ENCODE results near the gene OXCT2.

The OXCT2 gene

GRCh38 chr1:39762550-39763540 is 8.3 kb downstream of the OXCT2 start:
- no peak for DNase-seq (ENCODE audit: low spot score)

GRCh38 chr1:39761557-39762260 is 9.4 kb downstream of the OXCT2 start:
- no peak for DNase-seq (ENCODE audit: low spot score)

- no peak for DNase-seq (ENCODE audit: low spot score)
Measured at GRCh38 chr1:39761016-39761415, 10.1 kb downstream of the OXCT2 start.

- no peak for DNase-seq (ENCODE audit: low spot score)
Measured at GRCh38 chr1:39760074-39761008, 10.8 kb downstream of the OXCT2 start.

GRCh38 chr1:39759436-39759726 is 11.8 kb downstream of the OXCT2 start:
- DNase-seq (ENCODE audit: low spot score) = no peak

- no peak for DNase-seq (ENCODE audit: low spot score)
Measured at GRCh38 chr1:39758556-39759435, 12.4 kb downstream of the OXCT2 start.

- no peak for DNase-seq (ENCODE audit: low spot score)
Measured at GRCh38 chr1:39757501-39757900, 13.6 kb downstream of the OXCT2 start.

- no peak for DNase-seq (ENCODE audit: low spot score)
Measured at GRCh38 chr1:39755965-39756659, 15.0 kb downstream of the OXCT2 start.

GRCh38 chr1:39754906-39755504 is 16.1 kb downstream of the OXCT2 start:
- DNase-seq (ENCODE audit: low spot score) = no peak

- DNase-seq (ENCODE audit: low spot score) = no peak
Measured at GRCh38 chr1:39754026-39754570, 17.1 kb downstream of the OXCT2 start.

GRCh38 chr1:39753132-39754025 is 17.8 kb downstream of the OXCT2 start:
- DNase-seq (ENCODE audit: low spot score) = no peak

GRCh38 chr1:39752703-39753102 is 18.4 kb downstream of the OXCT2 start:
- no peak for DNase-seq (ENCODE audit: low spot score)

- DNase-seq (ENCODE audit: low spot score) = no peak
Measured at GRCh38 chr1:39751595-39751994, 19.6 kb downstream of the OXCT2 start.

GRCh38 chr1:39745016-39745670 is 26.0 kb downstream of the OXCT2 start:
- no peak for DNase-seq (ENCODE audit: low spot score)

- peak; percentile 86 for DNase-seq (ENCODE audit: low spot score)
Measured at GRCh38 chr1:39738622-39739366, 32.4 kb downstream of the OXCT2 start, which contains the start of gene PPIE. Gene PPIE (plus strand): TSS chr1:39738882. CDS start chr1:39738901, 19 bp downstream.

GRCh38 chr1:39737546-39738169 is 33.5 kb downstream of the OXCT2 start:
- no peak for DNase-seq (ENCODE audit: low spot score)

- peak; percentile 12 for DNase-seq (ENCODE audit: low spot score)
Measured at GRCh38 chr1:39735731-39736130, 35.4 kb downstream of the OXCT2 start.
